Fibroblast of skin of right biceps (primary cell): ENCODE measurements around the gene MALAT1.
"Not testable (repeated sequence)": the region's sequence is repeated elsewhere in the genome, so short reads cannot be mapped to it uniquely, and the experiment has no call there.

ENCODE experiments used
- DNase-seq: peaks from one replicate; pipeline ENCODE4 v3.0.0-alpha.2; 2013

The MALAT1 gene

DNA sequence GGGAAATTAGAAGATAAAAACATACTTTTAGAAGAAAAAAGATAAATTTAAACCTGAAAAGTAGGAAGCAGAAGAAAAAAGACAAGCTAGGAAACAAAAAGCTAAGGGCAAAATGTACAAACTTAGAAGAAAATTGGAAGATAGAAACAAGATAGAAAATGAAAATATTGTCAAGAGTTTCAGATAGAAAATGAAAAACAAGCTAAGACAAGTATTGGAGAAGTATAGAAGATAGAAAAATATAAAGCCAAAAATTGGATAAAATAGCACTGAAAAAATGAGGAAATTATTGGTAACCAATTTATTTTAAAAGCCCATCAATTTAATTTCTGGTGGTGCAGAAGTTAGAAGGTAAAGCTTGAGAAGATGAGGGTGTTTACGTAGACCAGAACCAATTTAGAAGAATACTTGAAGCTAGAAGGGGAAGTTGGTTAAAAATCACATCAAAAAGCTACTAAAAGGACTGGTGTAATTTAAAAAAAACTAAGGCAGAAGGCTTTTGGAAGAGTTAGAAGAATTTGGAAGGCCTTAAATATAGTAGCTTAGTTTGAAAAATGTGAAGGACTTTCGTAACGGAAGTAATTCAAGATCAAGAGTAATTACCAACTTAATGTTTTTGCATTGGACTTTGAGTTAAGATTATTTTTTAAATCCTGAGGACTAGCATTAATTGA, 1.0 kb downstream of the MALAT1 start:
- no peak for DNase-seq

DNA sequence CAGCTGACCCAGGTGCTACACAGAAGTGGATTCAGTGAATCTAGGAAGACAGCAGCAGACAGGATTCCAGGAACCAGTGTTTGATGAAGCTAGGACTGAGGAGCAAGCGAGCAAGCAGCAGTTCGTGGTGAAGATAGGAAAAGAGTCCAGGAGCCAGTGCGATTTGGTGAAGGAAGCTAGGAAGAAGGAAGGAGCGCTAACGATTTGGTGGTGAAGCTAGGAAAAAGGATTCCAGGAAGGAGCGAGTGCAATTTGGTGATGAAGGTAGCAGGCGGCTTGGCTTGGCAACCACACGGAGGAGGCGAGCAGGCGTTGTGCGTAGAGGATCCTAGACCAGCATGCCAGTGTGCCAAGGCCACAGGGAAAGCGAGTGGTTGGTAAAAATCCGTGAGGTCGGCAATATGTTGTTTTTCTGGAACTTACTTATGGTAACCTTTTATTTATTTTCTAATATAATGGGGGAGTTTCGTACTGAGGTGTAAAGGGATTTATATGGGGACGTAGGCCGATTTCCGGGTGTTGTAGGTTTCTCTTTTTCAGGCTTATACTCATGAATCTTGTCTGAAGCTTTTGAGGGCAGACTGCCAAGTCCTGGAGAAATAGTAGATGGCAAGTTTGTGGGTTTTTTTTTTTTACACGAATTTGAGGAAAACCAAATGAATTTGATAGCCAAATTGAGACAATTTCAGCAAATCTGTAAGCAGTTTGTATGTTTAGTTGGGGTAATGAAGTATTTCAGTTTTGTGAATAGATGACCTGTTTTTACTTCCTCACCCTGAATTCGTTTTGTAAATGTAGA, 1.7 kb downstream of the MALAT1 start:
- DNase-seq: peak; percentile 63

DNA sequence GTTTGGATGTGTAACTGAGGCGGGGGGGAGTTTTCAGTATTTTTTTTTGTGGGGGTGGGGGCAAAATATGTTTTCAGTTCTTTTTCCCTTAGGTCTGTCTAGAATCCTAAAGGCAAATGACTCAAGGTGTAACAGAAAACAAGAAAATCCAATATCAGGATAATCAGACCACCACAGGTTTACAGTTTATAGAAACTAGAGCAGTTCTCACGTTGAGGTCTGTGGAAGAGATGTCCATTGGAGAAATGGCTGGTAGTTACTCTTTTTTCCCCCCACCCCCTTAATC, 2.3 kb downstream of the MALAT1 start:
- DNase-seq: peak; percentile 43

DNA sequence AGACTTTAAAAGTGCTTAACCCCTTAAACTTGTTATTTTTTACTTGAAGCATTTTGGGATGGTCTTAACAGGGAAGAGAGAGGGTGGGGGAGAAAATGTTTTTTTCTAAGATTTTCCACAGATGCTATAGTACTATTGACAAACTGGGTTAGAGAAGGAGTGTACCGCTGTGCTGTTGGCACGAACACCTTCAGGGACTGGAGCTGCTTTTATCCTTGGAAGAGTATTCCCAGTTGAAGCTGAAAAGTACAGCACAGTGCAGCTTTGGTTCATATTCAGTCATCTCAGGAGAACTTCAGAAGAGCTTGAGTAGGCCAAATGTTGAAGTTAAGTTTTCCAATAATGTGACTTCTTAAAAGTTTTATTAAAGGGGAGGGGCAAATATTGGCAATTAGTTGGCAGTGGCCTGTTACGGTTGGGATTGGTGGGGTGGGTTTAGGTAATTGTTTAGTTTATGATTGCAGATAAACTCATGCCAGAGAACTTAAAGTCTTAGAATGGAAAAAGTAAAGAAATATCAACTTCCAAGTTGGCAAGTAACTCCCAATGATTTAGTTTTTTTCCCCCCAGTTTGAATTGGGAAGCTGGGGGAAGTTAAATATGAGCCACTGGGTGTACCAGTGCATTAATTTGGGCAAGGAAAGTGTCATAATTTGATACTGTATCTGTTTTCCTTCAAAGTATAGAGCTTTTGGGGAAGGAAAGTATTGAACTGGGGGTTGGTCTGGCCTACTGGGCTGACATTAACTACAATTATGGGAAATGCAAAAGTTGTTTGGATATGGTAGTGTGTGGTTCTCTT, 2.8 kb downstream of the MALAT1 start:
- peak; percentile 45 for DNase-seq

DNA sequence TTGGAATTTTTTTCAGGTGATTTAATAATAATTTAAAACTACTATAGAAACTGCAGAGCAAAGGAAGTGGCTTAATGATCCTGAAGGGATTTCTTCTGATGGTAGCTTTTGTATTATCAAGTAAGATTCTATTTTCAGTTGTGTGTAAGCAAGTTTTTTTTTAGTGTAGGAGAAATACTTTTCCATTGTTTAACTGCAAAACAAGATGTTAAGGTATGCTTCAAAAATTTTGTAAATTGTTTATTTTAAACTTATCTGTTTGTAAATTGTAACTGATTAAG, 3.4 kb downstream of the MALAT1 start:
- DNase-seq: no peak

DNA sequence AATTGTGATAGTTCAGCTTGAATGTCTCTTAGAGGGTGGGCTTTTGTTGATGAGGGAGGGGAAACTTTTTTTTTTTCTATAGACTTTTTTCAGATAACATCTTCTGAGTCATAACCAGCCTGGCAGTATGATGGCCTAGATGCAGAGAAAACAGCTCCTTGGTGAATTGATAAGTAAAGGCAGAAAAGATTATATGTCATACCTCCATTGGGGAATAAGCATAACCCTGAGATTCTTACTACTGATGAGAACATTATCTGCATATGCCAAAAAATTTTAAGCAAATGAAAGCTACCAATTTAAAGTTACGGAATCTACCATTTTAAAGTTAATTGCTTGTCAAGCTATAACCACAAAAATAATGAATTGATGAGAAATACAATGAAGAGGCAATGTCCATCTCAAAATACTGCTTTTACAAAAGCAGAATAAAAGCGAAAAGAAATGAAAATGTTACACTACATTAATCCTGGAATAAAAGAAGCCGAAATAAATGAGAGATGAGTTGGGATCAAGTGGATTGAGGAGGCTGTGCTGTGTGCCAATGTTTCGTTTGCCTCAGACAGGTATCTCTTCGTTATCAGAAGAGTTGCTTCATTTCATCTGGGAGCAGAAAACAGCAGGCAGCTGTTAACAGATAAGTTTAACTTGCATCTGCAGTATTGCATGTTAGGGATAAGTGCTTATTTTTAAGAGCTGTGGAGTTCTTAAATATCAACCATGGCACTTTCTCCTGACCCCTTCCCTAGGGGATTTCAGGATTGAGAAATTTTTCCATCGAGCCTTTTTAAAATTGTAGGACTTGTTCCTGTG, 3.9 kb downstream of the MALAT1 start:
- peak; percentile 58 for DNase-seq

DNA sequence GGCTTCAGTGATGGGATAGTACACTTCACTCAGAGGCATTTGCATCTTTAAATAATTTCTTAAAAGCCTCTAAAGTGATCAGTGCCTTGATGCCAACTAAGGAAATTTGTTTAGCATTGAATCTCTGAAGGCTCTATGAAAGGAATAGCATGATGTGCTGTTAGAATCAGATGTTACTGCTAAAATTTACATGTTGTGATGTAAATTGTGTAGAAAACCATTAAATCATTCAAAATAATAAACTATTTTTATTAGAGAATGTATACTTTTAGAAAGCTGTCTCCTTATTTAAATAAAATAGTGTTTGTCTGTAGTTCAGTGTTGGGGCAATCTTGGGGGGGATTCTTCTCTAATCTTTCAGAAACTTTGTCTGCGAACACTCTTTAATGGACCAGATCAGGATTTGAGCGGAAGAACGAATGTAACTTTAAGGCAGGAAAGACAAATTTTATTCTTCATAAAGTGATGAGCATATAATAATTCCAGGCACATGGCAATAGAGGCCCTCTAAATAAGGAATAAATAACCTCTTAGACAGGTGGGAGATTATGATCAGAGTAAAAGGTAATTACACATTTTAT, 4.6 kb downstream of the MALAT1 start:
- no peak for DNase-seq

DNA sequence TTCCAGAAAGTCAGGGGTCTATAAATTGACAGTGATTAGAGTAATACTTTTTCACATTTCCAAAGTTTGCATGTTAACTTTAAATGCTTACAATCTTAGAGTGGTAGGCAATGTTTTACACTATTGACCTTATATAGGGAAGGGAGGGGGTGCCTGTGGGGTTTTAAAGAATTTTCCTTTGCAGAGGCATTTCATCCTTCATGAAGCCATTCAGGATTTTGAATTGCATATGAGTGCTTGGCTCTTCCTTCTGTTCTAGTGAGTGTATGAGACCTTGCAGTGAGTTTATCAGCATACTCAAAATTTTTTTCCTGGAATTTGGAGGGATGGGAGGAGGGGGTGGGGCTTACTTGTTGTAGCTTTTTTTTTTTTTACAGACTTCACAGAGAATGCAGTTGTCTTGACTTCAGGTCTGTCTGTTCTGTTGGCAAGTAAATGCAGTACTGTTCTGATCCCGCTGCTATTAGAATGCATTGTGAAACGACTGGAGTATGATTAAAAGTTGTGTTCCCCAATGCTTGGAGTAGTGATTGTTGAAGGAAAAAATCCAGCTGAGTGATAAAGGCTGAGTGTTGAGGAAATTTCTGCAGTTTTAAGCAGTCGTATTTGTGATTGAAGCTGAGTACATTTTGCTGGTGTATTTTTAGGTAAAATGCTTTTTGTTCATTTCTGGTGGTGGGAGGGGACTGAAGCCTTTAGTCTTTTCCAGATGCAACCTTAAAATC, 5.3 kb downstream of the MALAT1 start:
- peak; percentile 66 for DNase-seq

DNA sequence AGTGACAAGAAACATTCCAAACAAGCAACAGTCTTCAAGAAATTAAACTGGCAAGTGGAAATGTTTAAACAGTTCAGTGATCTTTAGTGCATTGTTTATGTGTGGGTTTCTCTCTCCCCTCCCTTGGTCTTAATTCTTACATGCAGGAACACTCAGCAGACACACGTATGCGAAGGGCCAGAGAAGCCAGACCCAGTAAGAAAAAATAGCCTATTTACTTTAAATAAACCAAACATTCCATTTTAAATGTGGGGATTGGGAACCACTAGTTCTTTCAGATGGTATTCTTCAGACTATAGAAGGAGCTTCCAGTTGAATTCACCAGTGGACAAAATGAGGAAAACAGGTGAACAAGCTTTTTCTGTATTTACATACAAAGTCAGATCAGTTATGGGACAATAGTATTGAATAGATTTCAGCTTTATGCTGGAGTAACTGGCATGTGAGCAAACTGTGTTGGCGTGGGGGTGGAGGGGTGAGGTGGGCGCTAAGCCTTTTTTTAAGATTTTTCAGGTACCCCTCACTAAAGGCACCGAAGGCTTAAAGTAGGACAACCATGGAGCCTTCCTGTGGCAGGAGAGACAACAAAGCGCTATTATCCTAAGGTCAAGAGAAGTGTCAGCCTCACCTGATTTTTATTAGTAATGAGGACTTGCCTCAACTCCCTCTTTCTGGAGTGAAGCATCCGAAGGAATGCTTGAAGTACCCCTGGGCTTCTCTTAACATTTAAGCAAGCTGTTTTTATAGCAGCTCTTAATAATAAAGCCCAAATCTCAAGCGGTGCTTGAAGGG, 6.0 kb downstream of the MALAT1 start:
- DNase-seq: peak; percentile 19

DNA sequence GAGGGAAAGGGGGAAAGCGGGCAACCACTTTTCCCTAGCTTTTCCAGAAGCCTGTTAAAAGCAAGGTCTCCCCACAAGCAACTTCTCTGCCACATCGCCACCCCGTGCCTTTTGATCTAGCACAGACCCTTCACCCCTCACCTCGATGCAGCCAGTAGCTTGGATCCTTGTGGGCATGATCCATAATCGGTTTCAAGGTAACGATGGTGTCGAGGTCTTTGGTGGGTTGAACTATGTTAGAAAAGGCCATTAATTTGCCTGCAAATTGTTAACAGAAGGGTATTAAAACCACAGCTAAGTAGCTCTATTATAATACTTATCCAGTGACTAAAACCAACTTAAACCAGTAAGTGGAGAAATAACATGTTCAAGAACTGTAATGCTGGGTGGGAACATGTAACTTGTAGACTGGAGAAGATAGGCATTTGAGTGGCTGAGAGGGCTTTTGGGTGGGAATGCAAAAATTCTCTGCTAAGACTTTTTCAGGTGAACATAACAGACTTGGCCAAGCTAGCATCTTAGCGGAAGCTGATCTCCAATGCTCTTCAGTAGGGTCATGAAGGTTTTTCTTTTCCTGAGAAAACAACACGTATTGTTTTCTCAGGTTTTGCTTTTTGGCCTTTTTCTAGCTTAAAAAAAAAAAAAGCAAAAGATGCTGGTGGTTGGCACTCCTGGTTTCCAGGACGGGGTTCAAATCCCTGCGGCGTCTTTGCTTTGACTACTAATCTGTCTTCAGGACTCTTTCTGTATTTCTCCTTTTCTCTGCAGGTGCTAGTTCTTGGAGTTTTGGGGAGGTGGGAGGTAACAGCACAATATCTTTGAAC, 6.8 kb downstream of the MALAT1 start:
- peak; percentile 33 for DNase-seq

DNA sequence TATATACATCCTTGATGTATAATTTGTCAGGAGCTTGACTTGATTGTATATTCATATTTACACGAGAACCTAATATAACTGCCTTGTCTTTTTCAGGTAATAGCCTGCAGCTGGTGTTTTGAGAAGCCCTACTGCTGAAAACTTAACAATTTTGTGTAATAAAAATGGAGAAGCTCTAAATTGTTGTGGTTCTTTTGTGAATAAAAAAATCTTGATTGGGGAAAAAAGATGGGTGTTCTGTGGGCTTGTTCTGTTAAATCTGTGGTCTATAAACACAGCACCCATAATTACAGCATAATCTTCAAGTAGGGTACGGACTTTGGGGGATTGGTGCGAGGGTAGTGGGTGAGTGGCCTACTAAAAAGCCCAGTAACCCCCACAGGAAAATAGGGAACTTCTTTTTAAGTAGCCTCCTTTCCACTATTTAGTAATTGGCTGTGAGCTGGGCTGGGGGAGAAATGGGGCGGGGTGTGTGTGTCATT, 7.5 kb downstream of the MALAT1 start:
- no peak for DNase-seq

DNA sequence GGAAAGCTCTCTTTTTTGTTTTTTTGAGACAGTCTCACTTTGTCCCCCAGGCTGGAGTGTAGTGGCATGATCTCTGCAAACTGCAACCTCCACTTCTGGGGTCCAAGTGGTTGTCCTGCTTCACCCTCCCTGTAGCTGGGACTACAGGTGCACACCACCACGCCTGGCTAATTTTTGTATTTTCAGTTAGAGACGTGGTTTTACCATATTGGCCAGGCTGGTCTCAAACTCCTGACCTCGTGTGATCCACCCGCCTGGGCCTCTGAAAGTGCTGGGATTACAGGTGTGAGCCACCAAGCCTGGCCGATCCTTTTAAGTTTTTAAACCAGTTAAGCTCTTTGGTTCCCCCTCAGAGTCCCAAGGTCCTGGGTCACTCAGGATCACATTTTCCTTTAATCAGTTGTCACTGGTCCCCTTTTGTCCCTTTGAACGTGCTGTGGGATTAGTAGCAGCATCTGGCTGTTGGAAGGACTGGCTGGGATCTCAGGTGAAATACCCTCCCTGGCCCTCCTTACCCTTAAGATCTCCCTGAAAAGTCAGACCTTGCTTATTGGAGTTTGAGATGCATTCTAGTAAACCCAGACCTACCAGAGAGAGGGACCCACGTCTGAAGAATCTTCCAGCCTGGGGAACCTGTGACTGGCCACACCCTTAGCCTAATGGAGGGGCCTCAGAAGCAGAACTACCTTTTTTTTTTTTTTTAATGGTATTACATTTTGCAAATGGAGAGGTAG, 8.1 kb downstream of the MALAT1 start:
- no peak for DNase-seq

DNA sequence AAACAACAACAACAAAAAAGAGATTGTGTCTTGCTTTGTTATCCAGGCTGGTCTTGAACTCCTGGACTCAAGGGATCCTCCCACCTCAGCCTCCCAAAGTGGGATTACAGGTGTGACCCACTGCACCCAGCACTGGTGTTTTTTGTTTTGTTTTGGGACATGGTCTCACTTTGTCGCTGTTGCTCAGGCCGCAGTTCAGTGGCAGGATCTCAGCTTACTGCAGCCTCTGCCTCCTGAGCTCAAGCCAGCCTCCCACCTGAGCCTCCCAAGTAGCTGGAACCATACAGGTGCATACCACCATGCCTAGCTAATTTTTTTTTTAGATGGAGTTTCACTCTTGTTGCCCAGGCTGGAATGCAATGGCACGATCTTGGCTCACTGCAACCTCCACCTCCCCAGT, 13.5 kb downstream of the MALAT1 start:
- DNase-seq: not testable (repeated sequence)

DNA sequence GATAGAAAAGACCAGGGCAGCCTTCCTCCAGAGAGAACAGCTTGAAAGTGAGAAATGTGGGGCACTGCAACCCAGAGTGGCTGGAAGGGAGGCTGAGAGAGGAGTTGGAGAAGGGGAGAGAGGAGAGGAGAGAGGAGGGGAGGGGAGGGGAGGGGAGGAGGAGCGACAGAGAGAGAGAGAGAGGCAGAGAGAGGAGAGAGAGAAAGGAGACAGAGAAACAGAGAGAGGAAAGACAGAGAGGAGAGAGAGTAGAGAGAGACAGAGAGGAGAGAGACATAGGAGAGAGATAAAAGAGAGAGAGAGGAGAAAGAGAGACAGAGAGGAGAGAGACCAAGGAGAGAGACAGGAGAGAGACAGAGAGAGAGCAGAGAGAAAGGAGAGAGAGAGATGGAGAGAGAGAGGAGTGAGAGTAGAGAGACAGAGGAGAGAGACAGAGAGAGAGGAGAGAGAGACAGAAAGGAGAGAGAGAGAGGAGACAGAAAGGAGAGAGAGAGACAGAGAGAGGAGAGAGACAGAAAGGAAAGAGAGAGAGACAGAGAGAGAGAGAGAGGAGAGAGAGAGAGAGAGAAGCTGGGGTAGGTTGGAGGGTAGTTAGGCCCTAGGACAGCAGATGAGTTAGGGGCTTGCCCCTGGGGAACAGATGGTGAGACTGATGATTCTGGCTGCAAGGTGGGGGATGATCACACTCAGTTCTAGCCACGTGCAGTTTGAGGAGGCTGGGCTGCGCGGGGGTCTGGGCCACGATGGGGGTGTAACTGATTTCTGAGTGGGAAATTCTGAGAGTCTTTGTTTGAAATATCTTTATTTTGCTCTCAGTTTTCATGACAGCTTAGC, 17.5 kb downstream of the MALAT1 start:
- no peak for DNase-seq

DNA sequence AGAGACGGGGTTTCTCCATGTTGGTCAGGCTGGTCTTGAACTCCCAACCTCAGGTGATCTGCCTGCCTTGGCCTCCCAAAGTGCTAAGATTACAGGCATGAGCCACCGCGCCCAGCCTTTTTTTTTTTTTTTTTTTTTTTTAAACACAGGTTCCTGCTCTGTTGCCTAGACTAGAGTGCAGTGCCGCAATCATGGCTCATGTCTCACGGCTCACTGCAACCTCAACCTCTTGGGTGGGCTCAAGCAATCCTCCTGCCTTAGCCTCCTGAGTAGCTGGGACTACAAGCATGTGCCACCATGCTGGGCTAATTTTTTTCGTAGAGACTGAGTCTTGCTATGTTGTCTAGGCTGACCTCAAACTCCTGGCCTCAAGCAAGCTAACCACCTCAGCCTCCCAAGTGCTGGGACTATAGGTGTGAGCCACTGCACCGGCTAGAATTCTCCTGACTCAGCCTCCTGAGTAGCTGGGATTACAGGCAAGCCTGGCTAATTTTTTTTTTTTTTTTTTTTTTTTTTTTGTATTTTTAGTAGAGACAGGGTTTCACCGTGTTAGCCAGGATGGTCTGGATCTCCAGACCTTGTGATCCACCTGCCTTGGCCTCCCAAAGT, 20.2 kb downstream of the MALAT1 start:
- not testable (repeated sequence) for DNase-seq

DNA sequence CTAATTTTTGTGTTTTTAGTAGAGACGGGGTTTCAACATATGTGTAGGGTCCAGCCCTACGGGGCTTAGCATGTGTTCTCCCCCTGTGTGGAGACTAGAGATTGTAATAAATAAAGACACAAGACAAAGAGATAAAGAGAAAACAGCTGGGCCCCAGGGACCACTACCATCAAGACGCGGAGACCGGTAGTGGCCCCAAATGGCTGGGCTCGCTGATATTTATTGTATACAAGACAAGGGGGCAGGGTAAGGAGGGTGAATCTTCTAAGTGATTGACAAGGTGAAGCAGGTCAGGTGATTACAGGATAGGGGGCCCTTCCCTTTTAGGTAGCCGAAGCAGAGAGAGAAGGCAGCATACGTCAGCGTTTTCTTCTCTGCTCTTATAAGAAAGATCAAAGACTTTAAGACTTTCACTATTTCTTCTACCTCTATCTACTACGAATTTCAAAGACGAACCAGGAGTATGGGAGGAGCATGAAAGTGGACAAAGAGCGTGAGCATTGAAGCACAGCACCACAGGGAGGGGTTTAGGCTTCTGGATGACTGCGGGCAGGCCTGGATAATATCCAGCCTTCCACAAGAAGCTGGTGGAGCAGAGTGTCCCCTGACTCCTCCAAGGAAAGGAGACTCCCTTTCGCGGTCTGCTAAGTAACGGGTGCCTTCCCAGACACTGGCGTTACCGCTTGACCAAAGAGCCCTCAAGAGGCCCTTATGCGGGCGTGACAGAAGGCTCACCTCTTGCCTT, 23.1 kb downstream of the MALAT1 start:
- DNase-seq: not testable (repeated sequence)
